ENCODE measurements around the gene FCGR3A. TPM values are rescaled to one million over a fixed set of nuclear protein-coding genes. Genes with fewer than 3 reads are reported as not detected.

FCGR3A gene
- polyA plus RNA-seq, 1 of the 3 experiments (the other 2 are of a cell fraction): not detected

GRCh38 chr1:161499099-161500039, 50.2 kb downstream of the FCGR3A start:
- 9% methylated on average over 8 of the region's 8 CpGs for WGBS (ENCODE audit: low lambda C conversion rate)
- Histone ChIP-seq H4K20me1 (ENCODE audit: insufficient read depth) (no peaks in the 10 kb centered on the region), H3K9me2 (no peaks in the 10 kb centered on the region), H3K9ac (no peak overlapping the region), H3K4me1 (ENCODE audit: control insufficient read depth in 1 of 2, insufficient read depth in 2 of 2, low read depth in 1 of 2, low read length in 1 of 2) (no peaks in the 10 kb centered on the region), H2AFZ (ENCODE audit: low read depth) (peak overlapping the region; percentile 64; the same call in 1 of the 2 replicates), H3K27ac (ENCODE audit: low read depth in 2 of 2, low read length in 1 of 2) (no peak overlapping the region), H3K4me2 (no peak overlapping the region), H3K4me3 (ENCODE audit: low read depth in 2 of 2, low read length in 1 of 2) (no peak overlapping the region), H3K27me3 (ENCODE audit: insufficient read depth) (peaks cover 22% of the 10 kb centered on the region), H3K9me3 (no peaks in the 10 kb centered on the region), H3K36me3 (replicated peaks in 1 of 2; ENCODE audit: control insufficient read depth in 1 of 2, insufficient read depth in 2 of 2, low read length in 1 of 2) (no peaks in the 10 kb centered on the region), H3K79me2 (ENCODE audit: insufficient read depth) (no peaks in the 10 kb centered on the region), H3F3A (replicated peaks; ENCODE audit: insufficient read depth) (no peaks in the 10 kb centered on the region)
- CTCF ChIA-PET: interaction anchor here (0.6 kb wide), 1 partner anchor 263 kb away, joined by 3 read pairs; no protein-coding TSS in a partner anchor
- DNase-seq: no peak
- POLR2A ChIA-PET: no interaction called here
- TF ChIP-seq FOXJ3 (CRISPR knock-in tag; IDR thresholded peaks at IDR 0.05): no peak
- TF ChIP-seq CHD2 (IDR thresholded peaks at IDR 0.05; ENCODE audit: low read length, partially characterized antibody): no peak
- no peak for TF ChIP-seq MAX (IDR thresholded peaks at IDR 0.05; ENCODE audit: low read depth)
- TF ChIP-seq POLR2AphosphoS5 (IDR thresholded peaks at IDR 0.05; ENCODE audit: low read depth, low read length): no peak
- no peak for TF ChIP-seq RXRA (IDR thresholded peaks at IDR 0.05; ENCODE audit: borderline replicate concordance, low read depth)
- TF ChIP-seq, protein P1, sequence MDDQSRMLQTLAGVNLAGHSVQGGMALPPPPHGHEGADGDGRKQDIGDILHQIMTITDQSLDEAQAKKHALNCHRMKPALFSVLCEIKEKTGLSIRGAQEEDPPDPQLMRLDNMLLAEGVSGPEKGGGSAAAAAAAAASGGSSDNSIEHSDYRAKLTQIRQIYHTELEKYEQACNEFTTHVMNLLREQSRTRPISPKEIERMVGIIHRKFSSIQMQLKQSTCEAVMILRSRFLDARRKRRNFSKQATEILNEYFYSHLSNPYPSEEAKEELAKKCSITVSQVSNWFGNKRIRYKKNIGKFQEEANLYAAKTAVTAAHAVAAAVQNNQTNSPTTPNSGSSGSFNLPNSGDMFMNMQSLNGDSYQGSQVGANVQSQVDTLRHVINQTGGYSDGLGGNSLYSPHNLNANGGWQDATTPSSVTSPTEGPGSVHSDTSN (IDR thresholded peaks at IDR 0.05): no peak
- no peak for TF ChIP-seq REST (IDR thresholded peaks at IDR 0.05; ENCODE audit: low read depth, low read length)
- no peak for TF ChIP-seq YY1 (IDR thresholded peaks at IDR 0.05; ENCODE audit: low read depth)
- TF ChIP-seq TAF1 (IDR thresholded peaks at IDR 0.05; ENCODE audit: borderline replicate concordance, low read depth, low read length): no peak
- TF ChIP-seq, protein P2, sequence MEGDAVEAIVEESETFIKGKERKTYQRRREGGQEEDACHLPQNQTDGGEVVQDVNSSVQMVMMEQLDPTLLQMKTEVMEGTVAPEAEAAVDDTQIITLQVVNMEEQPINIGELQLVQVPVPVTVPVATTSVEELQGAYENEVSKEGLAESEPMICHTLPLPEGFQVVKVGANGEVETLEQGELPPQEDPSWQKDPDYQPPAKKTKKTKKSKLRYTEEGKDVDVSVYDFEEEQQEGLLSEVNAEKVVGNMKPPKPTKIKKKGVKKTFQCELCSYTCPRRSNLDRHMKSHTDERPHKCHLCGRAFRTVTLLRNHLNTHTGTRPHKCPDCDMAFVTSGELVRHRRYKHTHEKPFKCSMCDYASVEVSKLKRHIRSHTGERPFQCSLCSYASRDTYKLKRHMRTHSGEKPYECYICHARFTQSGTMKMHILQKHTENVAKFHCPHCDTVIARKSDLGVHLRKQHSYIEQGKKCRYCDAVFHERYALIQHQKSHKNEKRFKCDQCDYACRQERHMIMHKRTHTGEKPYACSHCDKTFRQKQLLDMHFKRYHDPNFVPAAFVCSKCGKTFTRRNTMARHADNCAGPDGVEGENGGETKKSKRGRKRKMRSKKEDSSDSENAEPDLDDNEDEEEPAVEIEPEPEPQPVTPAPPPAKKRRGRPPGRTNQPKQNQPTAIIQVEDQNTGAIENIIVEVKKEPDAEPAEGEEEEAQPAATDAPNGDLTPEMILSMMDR (IDR thresholded peaks at IDR 0.05): no peak
- no peak for TF ChIP-seq GABPA (IDR thresholded peaks at IDR 0.05; ENCODE audit: low read depth)

All from SK-N-SH (cell line).